ENCODE results near the gene SND1.

SND1 gene

DNA sequence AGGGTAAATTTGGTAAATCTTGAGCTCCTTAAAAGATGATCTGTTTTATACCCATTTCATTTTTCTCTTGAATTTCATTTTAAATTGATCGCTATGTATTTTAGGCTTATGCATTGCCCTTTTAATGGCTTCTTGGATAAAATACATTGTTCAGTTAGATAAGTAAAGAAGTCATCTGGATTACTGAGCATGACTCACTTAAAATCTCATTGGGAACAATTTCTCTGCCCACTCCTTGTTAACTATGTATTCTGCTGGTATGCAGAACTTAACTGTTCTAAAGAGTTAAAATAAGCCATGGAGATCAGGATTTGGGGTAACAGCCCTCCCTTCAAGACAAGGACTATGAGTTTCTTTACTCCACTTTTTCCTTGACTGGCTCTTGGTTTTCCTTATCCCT, 134.2 kb downstream of the SND1 start:
- DNase-seq (ENCODE audit: low read depth in 1 of 2, low spot score in 1 of 2) = no peak
- Histone ChIP-seq H3K27me3 (ENCODE audit: insufficient read depth, poor library complexity, severe bottlenecking) (no peaks in the 10 kb centered on the region), H3K4me3 (replicated peaks; ENCODE audit: insufficient read depth, low read length) (no peak overlapping the region), H3K27ac (replicated peaks) (no peak overlapping the region)
- TF ChIP-seq, protein P1, sequence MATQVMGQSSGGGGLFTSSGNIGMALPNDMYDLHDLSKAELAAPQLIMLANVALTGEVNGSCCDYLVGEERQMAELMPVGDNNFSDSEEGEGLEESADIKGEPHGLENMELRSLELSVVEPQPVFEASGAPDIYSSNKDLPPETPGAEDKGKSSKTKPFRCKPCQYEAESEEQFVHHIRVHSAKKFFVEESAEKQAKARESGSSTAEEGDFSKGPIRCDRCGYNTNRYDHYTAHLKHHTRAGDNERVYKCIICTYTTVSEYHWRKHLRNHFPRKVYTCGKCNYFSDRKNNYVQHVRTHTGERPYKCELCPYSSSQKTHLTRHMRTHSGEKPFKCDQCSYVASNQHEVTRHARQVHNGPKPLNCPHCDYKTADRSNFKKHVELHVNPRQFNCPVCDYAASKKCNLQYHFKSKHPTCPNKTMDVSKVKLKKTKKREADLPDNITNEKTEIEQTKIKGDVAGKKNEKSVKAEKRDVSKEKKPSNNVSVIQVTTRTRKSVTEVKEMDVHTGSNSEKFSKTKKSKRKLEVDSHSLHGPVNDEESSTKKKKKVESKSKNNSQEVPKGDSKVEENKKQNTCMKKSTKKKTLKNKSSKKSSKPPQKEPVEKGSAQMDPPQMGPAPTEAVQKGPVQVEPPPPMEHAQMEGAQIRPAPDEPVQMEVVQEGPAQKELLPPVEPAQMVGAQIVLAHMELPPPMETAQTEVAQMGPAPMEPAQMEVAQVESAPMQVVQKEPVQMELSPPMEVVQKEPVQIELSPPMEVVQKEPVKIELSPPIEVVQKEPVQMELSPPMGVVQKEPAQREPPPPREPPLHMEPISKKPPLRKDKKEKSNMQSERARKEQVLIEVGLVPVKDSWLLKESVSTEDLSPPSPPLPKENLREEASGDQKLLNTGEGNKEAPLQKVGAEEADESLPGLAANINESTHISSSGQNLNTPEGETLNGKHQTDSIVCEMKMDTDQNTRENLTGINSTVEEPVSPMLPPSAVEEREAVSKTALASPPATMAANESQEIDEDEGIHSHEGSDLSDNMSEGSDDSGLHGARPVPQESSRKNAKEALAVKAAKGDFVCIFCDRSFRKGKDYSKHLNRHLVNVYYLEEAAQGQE (IDR thresholded peaks at IDR 0.05; ENCODE audit: insufficient replicate concordance, low read depth) = no peak
- TF ChIP-seq GABPA (IDR thresholded peaks at IDR 0.05; ENCODE audit: low read depth) (no peak), SPI1 (IDR thresholded peaks at IDR 0.05; ENCODE audit: borderline replicate concordance, low read depth) (no peak), POLR2AphosphoS5 (IDR thresholded peaks at IDR 0.05; ENCODE audit: low read depth) (no peak)
- TF ChIP-seq, protein P2, sequence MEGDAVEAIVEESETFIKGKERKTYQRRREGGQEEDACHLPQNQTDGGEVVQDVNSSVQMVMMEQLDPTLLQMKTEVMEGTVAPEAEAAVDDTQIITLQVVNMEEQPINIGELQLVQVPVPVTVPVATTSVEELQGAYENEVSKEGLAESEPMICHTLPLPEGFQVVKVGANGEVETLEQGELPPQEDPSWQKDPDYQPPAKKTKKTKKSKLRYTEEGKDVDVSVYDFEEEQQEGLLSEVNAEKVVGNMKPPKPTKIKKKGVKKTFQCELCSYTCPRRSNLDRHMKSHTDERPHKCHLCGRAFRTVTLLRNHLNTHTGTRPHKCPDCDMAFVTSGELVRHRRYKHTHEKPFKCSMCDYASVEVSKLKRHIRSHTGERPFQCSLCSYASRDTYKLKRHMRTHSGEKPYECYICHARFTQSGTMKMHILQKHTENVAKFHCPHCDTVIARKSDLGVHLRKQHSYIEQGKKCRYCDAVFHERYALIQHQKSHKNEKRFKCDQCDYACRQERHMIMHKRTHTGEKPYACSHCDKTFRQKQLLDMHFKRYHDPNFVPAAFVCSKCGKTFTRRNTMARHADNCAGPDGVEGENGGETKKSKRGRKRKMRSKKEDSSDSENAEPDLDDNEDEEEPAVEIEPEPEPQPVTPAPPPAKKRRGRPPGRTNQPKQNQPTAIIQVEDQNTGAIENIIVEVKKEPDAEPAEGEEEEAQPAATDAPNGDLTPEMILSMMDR (IDR thresholded peaks at IDR 0.05; ENCODE audit: insufficient read depth, low read length) = no peak

GRCh38 chr7:127789031-127789430, 137.0 kb downstream of the SND1 start:
- TF ChIP-seq, protein P2 (IDR thresholded peaks at IDR 0.05; ENCODE audit: insufficient read depth, low read length) = no peak
- TF ChIP-seq, protein P1 (IDR thresholded peaks at IDR 0.05; ENCODE audit: insufficient replicate concordance, low read depth) = no peak
- TF ChIP-seq SPI1 (IDR thresholded peaks at IDR 0.05; ENCODE audit: borderline replicate concordance, low read depth) (no peak), POLR2AphosphoS5 (IDR thresholded peaks at IDR 0.05; ENCODE audit: low read depth) (no peak), GABPA (IDR thresholded peaks at IDR 0.05; ENCODE audit: low read depth) (no peak)
- no peak overlapping the region for H3K4me3 ChIP-seq (replicated peaks; ENCODE audit: insufficient read depth, low read length)
- H3K27ac ChIP-seq (replicated peaks) = no peak overlapping the region
- H3K27me3 ChIP-seq (ENCODE audit: insufficient read depth, poor library complexity, severe bottlenecking) = no peaks in the 10 kb centered on the region
- no peak for DNase-seq (ENCODE audit: low read depth in 1 of 2, low spot score in 1 of 2)

- Histone ChIP-seq H3K4me3 (replicated peaks; ENCODE audit: insufficient read depth, low read length) (no peak overlapping the region), H3K27ac (replicated peaks) (no peak overlapping the region), H3K27me3 (ENCODE audit: insufficient read depth, poor library complexity, severe bottlenecking) (no peaks in the 10 kb centered on the region)
- TF ChIP-seq, protein P2 (IDR thresholded peaks at IDR 0.05; ENCODE audit: insufficient read depth, low read length) = no peak
- no peak for TF ChIP-seq GABPA (IDR thresholded peaks at IDR 0.05; ENCODE audit: low read depth)
- no peak for TF ChIP-seq POLR2AphosphoS5 (IDR thresholded peaks at IDR 0.05; ENCODE audit: low read depth)
- no peak for TF ChIP-seq SPI1 (IDR thresholded peaks at IDR 0.05; ENCODE audit: borderline replicate concordance, low read depth)
- TF ChIP-seq, protein P1 (IDR thresholded peaks at IDR 0.05; ENCODE audit: insufficient replicate concordance, low read depth) = no peak
- no peak for DNase-seq (ENCODE audit: low read depth in 1 of 2, low spot score in 1 of 2)
Measured at GRCh38 chr7:127791446-127792189, 139.6 kb downstream of the SND1 start.

Data from HL-60 (cell line).